Measurements from ENCODE around the gene UBE2O. TPM values are rescaled to one million over a fixed set of nuclear protein-coding genes. Genes with fewer than 3 reads are reported as not detected.

UBE2O gene
- total RNA-seq, 2 experiments from 2014 or later = 24.5 to 25.2 TPM

GRCh38 chr17:76495663-76496400, 42.9 kb upstream of the UBE2O start:
- intact Hi-C loops (cut with micrococcal nuclease) = no loop called here
- H3K4me3 Mint-ChIP-seq = no peak overlapping the region
- H3K27me3 Mint-ChIP-seq = no peaks in the 10 kb centered on the region
- no peaks in the 10 kb centered on the region for H3K36me3 Mint-ChIP-seq
- no peak for DNase-seq
- ChIA-PET POLR2A (no interaction called here), CTCF (interaction anchor here (0.9 kb wide), 1 partner anchor 29 kb away, joined by 3 read pairs; no protein-coding TSS in a partner anchor)
- no peaks in the 10 kb centered on the region for H3K9me3 Mint-ChIP-seq
- H3K27ac Mint-ChIP-seq = no peak overlapping the region
- H3K4me1 Mint-ChIP-seq (ENCODE audit: low read depth) = peaks cover 64% of the 10 kb centered on the region

- Mint-ChIP-seq H3K27me3 (no peaks in the 10 kb centered on the region), H3K36me3 (no peaks in the 10 kb centered on the region), H3K9me3 (no peaks in the 10 kb centered on the region), H3K4me1 (ENCODE audit: low read depth) (peaks cover 47% of the 10 kb centered on the region), H3K4me3 (peak overlapping the region; percentile 35), H3K27ac (peak overlapping the region; percentile 79)
- intact Hi-C loops (cut with micrococcal nuclease) = no loop called here
- CTCF ChIA-PET = interaction anchor here (0.9 to 3.4 kb wide), 9 partner anchors 8 to 130 kb away, joined by 3 to 17 read pairs (median 6); partner anchors contain the start of genes AANAT and RHBDF2
- peak; percentile 42 for DNase-seq
- POLR2A ChIA-PET = interaction anchor here (0.7 to 1.8 kb wide), 8 partner anchors 10 to 140 kb away, joined by 3 to 5 read pairs (median 3); partner anchors contain the start of genes AANAT and PRPSAP1
Measured at GRCh38 chr17:76493505-76494167, 40.7 kb upstream of the UBE2O start.

- DNase-seq = peak; percentile 83
- Mint-ChIP-seq H3K27ac (peak overlapping the region; percentile 79), H3K36me3 (no peaks in the 10 kb centered on the region), H3K9me3 (no peaks in the 10 kb centered on the region), H3K4me1 (ENCODE audit: low read depth) (peaks cover 42% of the 10 kb centered on the region), H3K27me3 (no peaks in the 10 kb centered on the region), H3K4me3 (peak overlapping the region; percentile 35)
- CTCF ChIA-PET = interaction anchor here (0.9 to 3.4 kb wide), 10 partner anchors 9 to 131 kb away, joined by 3 to 17 read pairs (median 6); partner anchors contain the start of genes AANAT and RHBDF2
- POLR2A ChIA-PET = interaction anchor here (0.7 to 1.8 kb wide), 7 partner anchors 10 to 140 kb away, joined by 3 to 5 read pairs (median 3); partner anchors contain the start of genes AANAT and PRPSAP1
- intact Hi-C loops (cut with micrococcal nuclease) = no loop called here
Measured at GRCh38 chr17:76492989-76493501, 40.1 kb upstream of the UBE2O start.

GRCh38 chr17:76492123-76492988, 39.4 kb upstream of the UBE2O start:
- peaks cover 4% of the 10 kb centered on the region for H3K36me3 Mint-ChIP-seq
- peak; percentile 37 for DNase-seq
- CTCF ChIA-PET = interaction anchor here (0.7 to 3.4 kb wide), 11 partner anchors 9 to 1378 kb away, joined by 3 to 17 read pairs (median 5); partner anchors contain the start of genes AANAT and RHBDF2

GRCh38 chr17:76491271-76492122, 38.5 kb upstream of the UBE2O start:
- Mint-ChIP-seq H3K9me3 (no peaks in the 10 kb centered on the region), H3K36me3 (peaks cover 4% of the 10 kb centered on the region), H3K4me1 (ENCODE audit: low read depth) (peaks cover 36% of the 10 kb centered on the region), H3K27ac (no peak overlapping the region), H3K27me3 (no peaks in the 10 kb centered on the region), H3K4me3 (no peak overlapping the region)
- CTCF ChIA-PET = interaction anchor here (0.7 to 3.4 kb wide), 5 partner anchors 10 to 1378 kb away, joined by 3 to 13 read pairs (median 4); partner anchors contain the start of genes AANAT and RHBDF2
- POLR2A ChIA-PET = interaction anchor here (0.6 to 1.8 kb wide), 3 partner anchors 9 to 673 kb away, joined by 3 to 5 read pairs (median 5); no protein-coding TSS in a partner anchor
- DNase-seq = no peak
- intact Hi-C loops (cut with micrococcal nuclease) = no loop called here

More at GRCh38 chr17:76492123-76492988, 39.4 kb upstream of the UBE2O start:
- Mint-ChIP-seq H3K9me3 (no peaks in the 10 kb centered on the region), H3K4me3 (peak overlapping the region; percentile 8), H3K27me3 (no peaks in the 10 kb centered on the region), H3K4me1 (ENCODE audit: low read depth) (peaks cover 39% of the 10 kb centered on the region), H3K27ac (peak overlapping the region; percentile 79)
- POLR2A ChIA-PET = interaction anchor here (0.9 to 1.8 kb wide), 5 partner anchors 8 to 42 kb away, joined by 3 to 5 read pairs (median 4); partner anchors contain the start of gene AANAT
- intact Hi-C loops (cut with micrococcal nuclease) = no loop called here

GRCh38 chr17:76490112-76490710, 37.3 kb upstream of the UBE2O start:
- no peak for DNase-seq
- H3K4me1 Mint-ChIP-seq (ENCODE audit: low read depth) = peaks cover 33% of the 10 kb centered on the region
- peaks cover 4% of the 10 kb centered on the region for H3K36me3 Mint-ChIP-seq
- intact Hi-C loops (cut with micrococcal nuclease) = no loop called here
- H3K27ac Mint-ChIP-seq = peak overlapping the region; percentile 32
- no peaks in the 10 kb centered on the region for H3K27me3 Mint-ChIP-seq
- ChIA-PET POLR2A (interaction anchor here (0.6 kb wide), 1 partner anchor 29 kb away, joined by 3 read pairs; no protein-coding TSS in a partner anchor), CTCF (interaction anchor here (3.4 kb wide), 1 partner anchor 23 kb away, joined by 13 read pairs; the partner anchor contains the start of gene AANAT)
- H3K4me3 Mint-ChIP-seq = no peak overlapping the region
- H3K9me3 Mint-ChIP-seq = no peaks in the 10 kb centered on the region

GRCh38 chr17:76487451-76488192, 34.7 kb upstream of the UBE2O start:
- H3K4me1 Mint-ChIP-seq (ENCODE audit: low read depth) = peaks cover 13% of the 10 kb centered on the region
- no peak overlapping the region for H3K4me3 Mint-ChIP-seq
- H3K36me3 Mint-ChIP-seq = peaks cover 6% of the 10 kb centered on the region
- POLR2A ChIA-PET = no interaction called here
- no peak for DNase-seq
- H3K27ac Mint-ChIP-seq = no peak overlapping the region
- CTCF ChIA-PET = interaction anchor here (2.4 kb wide), 1 partner anchor 90 kb away, joined by 7 read pairs; no protein-coding TSS in a partner anchor
- H3K27me3 Mint-ChIP-seq = no peaks in the 10 kb centered on the region
- H3K9me3 Mint-ChIP-seq = no peaks in the 10 kb centered on the region
- intact Hi-C loops (cut with micrococcal nuclease) = no loop called here

- no peak for DNase-seq
- ChIA-PET POLR2A (no interaction called here), CTCF (interaction anchor here (1.5 to 2.4 kb wide), 2 partner anchors 21 to 88 kb away, joined by 5 to 7 read pairs; no protein-coding TSS in a partner anchor)
- H3K27ac Mint-ChIP-seq = no peak overlapping the region
- H3K4me3 Mint-ChIP-seq = no peak overlapping the region
- H3K9me3 Mint-ChIP-seq = no peaks in the 10 kb centered on the region
- H3K27me3 Mint-ChIP-seq = no peaks in the 10 kb centered on the region
- peaks cover 9% of the 10 kb centered on the region for H3K36me3 Mint-ChIP-seq
- intact Hi-C loops (cut with micrococcal nuclease) = no loop called here
- H3K4me1 Mint-ChIP-seq (ENCODE audit: low read depth) = peaks cover 3% of the 10 kb centered on the region
Measured at GRCh38 chr17:76485569-76485968, 32.6 kb upstream of the UBE2O start.

- Mint-ChIP-seq H3K9me3 (no peaks in the 10 kb centered on the region), H3K27me3 (no peaks in the 10 kb centered on the region), H3K4me1 (ENCODE audit: low read depth) (no peaks in the 10 kb centered on the region), H3K4me3 (no peak overlapping the region), H3K27ac (no peak overlapping the region), H3K36me3 (peaks cover 9% of the 10 kb centered on the region)
- POLR2A ChIA-PET = no interaction called here
- CTCF ChIA-PET = no interaction called here
- DNase-seq = no peak
- intact Hi-C loops (cut with micrococcal nuclease) = no loop called here
Measured at GRCh38 chr17:76484228-76484725, 31.3 kb upstream of the UBE2O start.

Data from activated CD4-positive, alpha-beta memory T cell treated with anti-CD3 and anti-CD28 coated beads for 36 hours (primary cell).